ENCODE measurements around the gene DGKH.

GRCh38 chr13:42274386-42275097 lies 226.1 kb downstream of the DGKH start:
- TF ChIP-seq CTCF (IDR thresholded peaks at IDR 0.05), result no peak
- TF ChIP-seq POLR2A (IDR thresholded peaks at IDR 0.05), result no peak
- no peak for TF ChIP-seq POLR2AphosphoS5 (IDR thresholded peaks at IDR 0.05)

All from prostate gland (tissue), 2 donors.